HG02840 (cell line): ENCODE data around the gene PLPPR3.

ENCODE experiments used
- ATAC-seq: cut with Tn5 transposase; IDR thresholded peaks from one replicate; pipeline ENCODE4 v1.9.1; 2021; ENCODE audit warnings: mild to moderate bottlenecking, moderate library complexity, moderate number of reproducible peaks; ENCODE audit not compliant: unreplicated experiment, low FRiP score

The PLPPR3 gene

GRCh38 chr19:821825-822503 is at the start of gene PLPPR3:
Gene PLPPR3 (minus strand): TSS chr19:821955. CDS start chr19:821559, 396 bp downstream.
- ATAC-seq: no peak

- no peak for ATAC-seq
Observed at GRCh38 chr19:870963-871401, 49.2 kb upstream of the PLPPR3 start.

- no peak for ATAC-seq
Observed at GRCh38 chr19:870314-870713, 48.6 kb upstream of the PLPPR3 start.

- no peak for ATAC-seq
Observed at GRCh38 chr19:869245-870177, 47.8 kb upstream of the PLPPR3 start.

GRCh38 chr19:868458-869244 is 46.9 kb upstream of the PLPPR3 start:
- ATAC-seq: no peak

DNA sequence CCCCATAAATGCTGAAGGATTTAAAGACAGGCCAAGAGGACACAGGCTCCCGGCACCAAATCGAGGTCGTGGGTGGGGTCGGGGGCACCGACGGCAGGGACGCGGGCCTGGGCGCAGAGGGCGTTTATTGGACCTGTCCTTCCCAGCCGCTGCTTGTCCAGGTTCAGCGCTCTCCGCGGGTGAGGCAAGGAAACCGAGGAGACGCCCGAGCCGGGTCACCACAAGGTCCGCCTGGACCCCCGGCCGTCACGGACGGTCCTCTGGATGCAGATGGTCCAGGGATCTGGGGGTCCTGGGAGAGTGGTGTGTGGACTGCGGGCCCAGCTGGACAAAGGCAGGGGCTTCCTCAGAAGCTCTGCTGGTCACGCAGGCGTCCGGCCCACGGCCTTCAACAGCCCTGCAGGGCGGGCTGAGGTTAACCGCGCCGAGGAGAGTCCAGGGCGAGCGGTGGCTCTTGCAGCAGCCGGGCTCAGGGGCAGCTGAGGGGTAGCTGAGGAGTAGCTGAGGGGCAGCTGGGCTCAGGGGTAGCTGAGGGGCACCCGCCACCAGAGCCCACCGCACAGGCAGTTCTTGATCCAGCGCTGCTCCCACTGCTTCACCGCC is 46.2 kb upstream of the PLPPR3 start:
- no peak for ATAC-seq

DNA sequence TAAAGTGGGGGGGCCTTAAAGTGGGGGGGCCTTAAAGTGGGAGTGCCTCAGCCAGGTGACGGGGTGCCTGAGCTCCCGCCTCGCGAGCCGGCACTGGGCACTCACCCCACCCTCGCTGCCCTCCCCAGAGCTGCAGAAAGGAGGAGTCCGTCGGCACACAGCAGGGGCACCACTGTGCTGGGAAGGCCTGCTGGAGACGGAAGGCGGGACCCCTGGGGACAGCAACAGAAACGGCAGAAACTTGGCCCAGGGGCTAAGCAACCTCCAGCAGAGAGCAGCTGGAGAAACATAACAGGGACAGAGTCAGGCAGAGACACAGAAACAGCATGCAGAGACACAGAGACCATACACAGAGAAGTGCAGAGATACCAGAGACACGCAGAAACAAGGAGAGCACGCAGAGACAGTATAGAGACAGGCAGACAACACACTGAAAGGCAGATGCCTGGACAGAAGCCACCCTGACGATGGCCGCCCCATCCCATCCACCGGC is 45.6 kb upstream of the PLPPR3 start:
- ATAC-seq: no peak

GRCh38 chr19:866769-867300 is 45.1 kb upstream of the PLPPR3 start:
- ATAC-seq: no peak

GRCh38 chr19:863315-863620 is 41.5 kb upstream of the PLPPR3 start:
- no peak for ATAC-seq

DNA sequence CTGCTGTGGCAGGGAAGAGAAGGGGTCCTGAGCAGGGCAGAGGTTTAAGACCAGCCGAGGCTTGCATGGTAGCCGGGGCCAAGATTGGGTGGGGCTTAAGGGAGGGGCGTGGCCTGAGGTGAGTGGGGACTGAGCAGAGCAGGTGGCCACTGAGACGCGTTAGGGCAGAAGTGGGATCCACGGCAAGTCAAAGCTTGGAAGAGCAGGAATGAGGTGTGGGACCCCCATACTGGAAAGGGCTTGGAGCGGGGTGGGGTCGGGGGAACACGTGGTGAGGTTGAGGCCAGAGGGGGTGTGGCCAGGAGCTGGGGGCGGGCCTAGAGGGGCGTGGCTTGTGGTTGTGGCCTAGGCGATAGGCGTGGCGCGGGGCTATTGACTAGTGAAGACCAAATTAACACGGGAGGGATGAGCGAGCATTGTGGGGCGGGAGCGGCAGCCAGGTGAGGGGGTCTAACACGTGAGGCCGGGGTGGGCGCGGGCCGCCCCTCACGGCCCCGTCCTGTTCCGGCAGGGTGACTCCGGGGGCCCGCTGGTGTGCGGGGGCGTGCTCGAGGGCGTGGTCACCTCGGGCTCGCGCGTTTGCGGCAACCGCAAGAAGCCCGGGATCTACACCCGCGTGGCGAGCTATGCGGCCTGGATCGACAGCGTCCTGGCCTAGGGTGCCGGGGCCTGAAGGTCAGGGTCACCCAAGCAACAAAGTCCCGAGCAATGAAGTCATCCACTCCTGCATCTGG is 41.0 kb upstream of the PLPPR3 start:
- ATAC-seq: no peak

- ATAC-seq: no peak
Observed at GRCh38 chr19:861756-862580, 40.2 kb upstream of the PLPPR3 start.

DNA sequence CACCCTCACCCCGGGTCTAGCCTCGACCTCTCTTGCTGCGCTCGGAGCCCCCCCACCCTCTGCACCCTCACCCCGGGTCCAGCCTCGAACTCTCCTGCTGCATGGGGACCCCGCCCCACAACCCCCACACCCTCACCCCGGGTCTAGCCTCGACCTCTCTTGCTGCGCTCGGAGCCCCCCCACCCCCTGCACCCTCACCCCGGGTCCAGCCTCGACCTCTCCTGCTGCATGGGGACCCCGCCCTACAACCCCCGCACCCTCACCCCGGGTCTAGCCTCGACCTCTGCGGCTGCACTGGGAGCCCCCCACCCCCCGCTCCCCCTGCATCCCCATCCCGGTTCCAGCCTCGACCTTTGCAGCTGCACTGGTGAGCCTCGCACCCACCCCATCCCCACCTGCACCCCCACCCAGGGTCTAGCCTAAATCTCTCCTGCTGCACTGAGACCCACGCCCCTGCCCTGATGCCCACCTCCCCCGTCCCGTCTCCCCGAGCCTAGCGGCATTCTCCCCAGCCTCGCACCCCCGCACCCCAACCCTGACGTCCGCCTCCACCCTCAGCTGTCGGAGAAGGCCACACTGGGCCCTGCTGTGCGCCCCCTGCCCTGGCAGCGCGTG is 39.5 kb upstream of the PLPPR3 start:
- ATAC-seq: no peak

DNA sequence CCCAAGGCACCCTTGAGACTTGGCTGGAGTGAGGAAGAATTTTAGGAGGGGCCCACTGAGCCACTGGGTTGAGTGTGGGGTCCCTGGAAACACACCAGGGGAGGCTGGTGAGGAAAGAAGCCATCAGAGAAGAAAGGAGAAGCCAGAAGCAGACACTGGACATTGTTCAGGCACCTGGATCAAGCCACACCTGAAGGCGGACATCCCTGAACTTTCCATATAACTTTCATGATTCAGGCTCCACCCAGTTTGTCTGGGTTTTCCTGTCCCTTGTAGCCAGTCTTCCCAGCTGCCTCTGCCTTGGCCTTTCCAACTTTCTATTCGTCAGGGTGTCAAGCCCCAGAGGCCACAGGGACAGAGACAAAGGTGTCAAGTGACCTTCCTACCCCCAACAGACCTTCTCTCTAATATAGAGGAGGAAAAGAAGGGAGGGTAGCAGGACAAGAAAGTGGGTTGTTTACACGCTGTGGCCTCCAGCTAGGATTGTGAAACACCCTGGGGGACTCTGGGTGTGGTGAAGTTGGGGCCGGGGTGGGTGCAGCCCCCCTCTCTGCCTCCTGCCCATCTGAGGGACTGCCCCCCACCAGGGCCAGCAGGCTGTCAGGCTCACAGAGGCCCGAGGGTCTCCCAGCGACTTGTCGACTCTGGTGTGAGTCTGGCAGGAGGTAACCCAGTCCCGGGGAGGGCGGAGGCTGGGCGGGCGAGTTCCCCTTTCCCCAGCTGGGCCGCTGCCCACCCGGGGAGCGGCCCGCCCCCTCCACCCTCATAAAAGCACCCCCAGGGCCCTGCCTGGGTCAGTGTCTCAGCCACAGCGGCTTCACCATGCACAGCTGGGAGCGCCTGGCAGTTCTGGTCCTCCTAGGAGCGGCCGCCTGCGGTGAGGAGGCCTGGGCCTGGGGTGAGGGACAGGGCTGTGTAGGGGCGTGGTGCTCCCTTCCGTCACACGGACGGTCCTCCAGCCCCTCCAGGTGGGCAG is 37.4 kb upstream of the PLPPR3 start, which contains the start of gene CFD:
Gene CFD, plus strand, starts transcription at position 797 of the 976 bp plus-strand sequence. Its CDS starts 26 bp downstream, at position 823.
- ATAC-seq: no peak

- no peak for ATAC-seq
Observed at GRCh38 chr19:858284-858683, 36.5 kb upstream of the PLPPR3 start.

DNA sequence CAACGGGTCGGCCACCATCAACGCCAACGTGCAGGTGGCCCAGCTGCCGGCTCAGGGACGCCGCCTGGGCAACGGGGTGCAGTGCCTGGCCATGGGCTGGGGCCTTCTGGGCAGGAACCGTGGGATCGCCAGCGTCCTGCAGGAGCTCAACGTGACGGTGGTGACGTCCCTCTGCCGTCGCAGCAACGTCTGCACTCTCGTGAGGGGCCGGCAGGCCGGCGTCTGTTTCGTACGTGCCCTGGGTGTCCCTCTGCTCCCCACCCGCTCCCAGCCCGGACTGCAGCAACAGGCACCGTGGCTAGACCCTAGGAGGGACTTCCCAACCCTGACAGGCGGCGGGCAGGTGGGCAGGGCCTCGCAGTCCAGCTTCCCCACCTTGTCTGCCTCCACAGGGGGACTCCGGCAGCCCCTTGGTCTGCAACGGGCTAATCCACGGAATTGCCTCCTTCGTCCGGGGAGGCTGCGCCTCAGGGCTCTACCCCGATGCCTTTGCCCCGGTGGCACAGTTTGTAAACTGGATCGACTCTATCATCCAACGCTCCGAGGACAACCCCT is 33.9 kb upstream of the PLPPR3 start:
- no peak for ATAC-seq

- ATAC-seq: no peak
Observed at GRCh38 chr19:855142-855541, 33.4 kb upstream of the PLPPR3 start.

DNA sequence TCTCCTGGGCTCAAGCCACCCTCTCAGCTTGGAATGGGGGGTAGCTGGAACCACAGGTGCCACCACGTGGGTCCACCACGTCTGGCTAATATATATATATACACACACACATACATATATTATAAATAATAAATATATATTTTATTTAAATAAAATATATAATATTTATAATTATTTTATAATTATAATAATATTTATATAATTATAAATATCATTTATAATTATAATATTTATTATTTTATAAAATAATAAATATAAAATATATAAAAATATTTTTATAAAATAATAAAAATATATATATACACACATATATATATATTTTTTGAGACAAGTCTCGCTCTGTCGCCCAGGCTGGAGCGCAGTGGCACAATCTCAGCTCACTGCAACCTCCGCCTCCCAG is 32.8 kb upstream of the PLPPR3 start:
- no peak for ATAC-seq
